ENCODE data around the gene ADARB2. TPM values are rescaled to one million over a fixed set of nuclear protein-coding genes. Genes with fewer than 3 reads are reported as not detected.

Gene ADARB2
- polyA plus RNA-seq, 3 donors, result not detected

DNA sequence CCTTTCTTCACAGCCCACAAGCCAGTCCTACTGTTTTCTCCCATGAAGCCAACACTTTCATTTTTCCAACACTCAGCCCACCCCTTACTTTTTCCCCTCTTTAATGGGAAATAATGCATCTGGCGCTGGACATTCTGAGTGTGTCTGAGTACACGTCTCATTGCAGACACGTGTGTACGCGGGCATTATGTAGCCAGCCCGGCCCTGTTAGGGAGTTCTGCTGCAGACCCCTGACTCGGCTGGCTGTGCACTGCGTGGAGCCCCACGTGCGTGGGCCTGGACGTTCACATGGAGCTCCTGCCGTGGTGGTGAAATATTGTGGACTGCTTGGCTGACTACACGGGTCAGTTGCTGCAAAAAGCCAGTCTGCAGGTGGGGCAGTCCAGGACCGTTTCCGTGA is 233.0 kb downstream of the ADARB2 start:
- WGBS (ENCODE audit: insufficient coverage), result 94% methylated on average over 6 of the region's 15 CpGs
- Histone ChIP-seq H2AFZ (ENCODE audit: insufficient read depth, low read depth, low read length, poor library complexity, severe bottlenecking) (no peak overlapping the region), H3K27ac (ENCODE audit: low read depth in 1 of 2, low read length in 2 of 2) (no peak overlapping the region), H3K4me1 (ENCODE audit: control insufficient read depth in 1 of 2, insufficient read depth in 2 of 2, low read length in 2 of 2) (no peaks in the 10 kb centered on the region), H3K9ac (ENCODE audit: insufficient read depth, low read length, poor library complexity, severe bottlenecking) (no peak overlapping the region), H3K4me3 (replicated peaks in 1 of 3; ENCODE audit: low read depth in 2 of 3, low read length in 3 of 3) (no peak overlapping the region), H3K27me3 (ENCODE audit: control insufficient read depth in 2 of 2, insufficient read depth in 2 of 2, low read length in 2 of 2) (no peaks in the 10 kb centered on the region), H4K20me1 (ENCODE audit: insufficient read depth, low read length) (no peaks in the 10 kb centered on the region), H3K4me2 (replicated peaks; ENCODE audit: extremely low read depth, low read length, poor library complexity, severe bottlenecking) (no peak overlapping the region), H3K9me3 (replicated peaks in 1 of 2; ENCODE audit: control insufficient read depth in 1 of 2, insufficient read depth in 1 of 2, low read length in 2 of 2) (peaks cover 4 to 20% of the 10 kb centered on the region in 2 donors), H3K79me2 (ENCODE audit: insufficient read depth, low read length) (no peaks in the 10 kb centered on the region), H3K36me3 (replicated peaks in 1 of 2; ENCODE audit: control insufficient read depth in 1 of 2, insufficient read depth in 2 of 2, low read length in 2 of 2) (no peaks in the 10 kb centered on the region)
- peaks cover 0 to 4% (median 3%) of the 10 kb centered on the region in 3 donors for H3K27me3 Mint-ChIP-seq (ENCODE audit: low read depth in 3 of 3)
- intact Hi-C loops (cut with micrococcal nuclease), result no loop called here
- H3K9me3 Mint-ChIP-seq, result peaks cover 2 to 16% (median 7%) of the 10 kb centered on the region in 7 donors
- H3K27ac Mint-ChIP-seq, result no peak overlapping the region
- DNase-seq, result no peak
- TF ChIP-seq, protein P1, sequence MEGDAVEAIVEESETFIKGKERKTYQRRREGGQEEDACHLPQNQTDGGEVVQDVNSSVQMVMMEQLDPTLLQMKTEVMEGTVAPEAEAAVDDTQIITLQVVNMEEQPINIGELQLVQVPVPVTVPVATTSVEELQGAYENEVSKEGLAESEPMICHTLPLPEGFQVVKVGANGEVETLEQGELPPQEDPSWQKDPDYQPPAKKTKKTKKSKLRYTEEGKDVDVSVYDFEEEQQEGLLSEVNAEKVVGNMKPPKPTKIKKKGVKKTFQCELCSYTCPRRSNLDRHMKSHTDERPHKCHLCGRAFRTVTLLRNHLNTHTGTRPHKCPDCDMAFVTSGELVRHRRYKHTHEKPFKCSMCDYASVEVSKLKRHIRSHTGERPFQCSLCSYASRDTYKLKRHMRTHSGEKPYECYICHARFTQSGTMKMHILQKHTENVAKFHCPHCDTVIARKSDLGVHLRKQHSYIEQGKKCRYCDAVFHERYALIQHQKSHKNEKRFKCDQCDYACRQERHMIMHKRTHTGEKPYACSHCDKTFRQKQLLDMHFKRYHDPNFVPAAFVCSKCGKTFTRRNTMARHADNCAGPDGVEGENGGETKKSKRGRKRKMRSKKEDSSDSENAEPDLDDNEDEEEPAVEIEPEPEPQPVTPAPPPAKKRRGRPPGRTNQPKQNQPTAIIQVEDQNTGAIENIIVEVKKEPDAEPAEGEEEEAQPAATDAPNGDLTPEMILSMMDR (IDR thresholded peaks at IDR 0.05), result no peak
- no peaks in the 10 kb centered on the region for H3K4me1 Mint-ChIP-seq
- no peak overlapping the region for H3K4me3 Mint-ChIP-seq
- no peaks in the 10 kb centered on the region for H3K36me3 Mint-ChIP-seq

DNA sequence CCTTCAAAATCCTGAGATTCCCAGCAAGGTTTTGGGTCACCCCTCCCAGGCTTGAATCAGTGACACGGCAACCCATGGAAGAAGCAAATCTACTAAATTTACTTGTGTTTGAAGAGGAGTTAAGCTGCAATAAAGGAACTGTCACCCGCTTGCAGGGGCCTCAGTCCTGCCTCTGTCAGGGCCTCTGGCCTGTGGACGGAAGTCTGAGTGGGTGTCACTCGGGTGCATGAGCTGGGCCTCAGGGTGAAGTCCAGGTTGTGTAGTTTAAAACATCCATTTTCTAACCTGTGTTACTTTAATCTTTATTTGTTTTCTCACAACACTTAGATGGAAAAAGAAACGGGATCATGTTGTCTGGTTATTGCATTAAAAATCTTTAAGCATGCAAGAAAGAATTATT is 234.9 kb downstream of the ADARB2 start:
- Histone ChIP-seq H3K4me1 (ENCODE audit: control insufficient read depth in 1 of 2, insufficient read depth in 2 of 2, low read length in 2 of 2) (no peaks in the 10 kb centered on the region), H2AFZ (ENCODE audit: insufficient read depth, low read depth, low read length, poor library complexity, severe bottlenecking) (no peak overlapping the region), H3K79me2 (ENCODE audit: insufficient read depth, low read length) (no peaks in the 10 kb centered on the region), H3K9me3 (replicated peaks in 1 of 2; ENCODE audit: control insufficient read depth in 1 of 2, insufficient read depth in 1 of 2, low read length in 2 of 2) (peaks cover 4 to 15% of the 10 kb centered on the region in 2 donors), H4K20me1 (ENCODE audit: insufficient read depth, low read length) (no peaks in the 10 kb centered on the region), H3K27me3 (ENCODE audit: control insufficient read depth in 2 of 2, insufficient read depth in 2 of 2, low read length in 2 of 2) (no peaks in the 10 kb centered on the region), H3K36me3 (replicated peaks in 1 of 2; ENCODE audit: control insufficient read depth in 1 of 2, insufficient read depth in 2 of 2, low read length in 2 of 2) (no peaks in the 10 kb centered on the region), H3K4me2 (replicated peaks; ENCODE audit: extremely low read depth, low read length, poor library complexity, severe bottlenecking) (no peak overlapping the region), H3K27ac (ENCODE audit: low read depth in 1 of 2, low read length in 2 of 2) (no peak overlapping the region), H3K9ac (ENCODE audit: insufficient read depth, low read length, poor library complexity, severe bottlenecking) (no peak overlapping the region), H3K4me3 (replicated peaks in 1 of 3; ENCODE audit: low read depth in 2 of 3, low read length in 3 of 3) (no peak overlapping the region)
- no peak overlapping the region for H3K4me3 Mint-ChIP-seq
- peaks cover 2 to 16% (median 7%) of the 10 kb centered on the region in 7 donors for H3K9me3 Mint-ChIP-seq
- TF ChIP-seq, protein P1 (IDR thresholded peaks at IDR 0.05), result no peak
- no peaks in the 10 kb centered on the region for H3K36me3 Mint-ChIP-seq
- H3K4me1 Mint-ChIP-seq, result no peaks in the 10 kb centered on the region
- peaks cover 0 to 3% (median 0%) of the 10 kb centered on the region in 3 donors for H3K27me3 Mint-ChIP-seq (ENCODE audit: low read depth in 3 of 3)
- H3K27ac Mint-ChIP-seq, result no peak overlapping the region
- 40% methylated on average over 1 of the region's 5 CpGs for WGBS (ENCODE audit: insufficient coverage)
- intact Hi-C loops (cut with micrococcal nuclease), result no loop called here
- DNase-seq, result no peak
